IPS DF 19.7 (cell line): Measurements from ENCODE around the gene NR2F1.

Source experiments
- DNase-seq: peaks from one replicate; pipeline ENCODE4 v3.0.0-alpha.2; 2013; ENCODE audit warnings: low read depth, low spot score

The NR2F1 gene

GRCh38 chr5:93577854-93578812 lies 4.9 kb upstream of the NR2F1 start:
- no peak for DNase-seq

DNA sequence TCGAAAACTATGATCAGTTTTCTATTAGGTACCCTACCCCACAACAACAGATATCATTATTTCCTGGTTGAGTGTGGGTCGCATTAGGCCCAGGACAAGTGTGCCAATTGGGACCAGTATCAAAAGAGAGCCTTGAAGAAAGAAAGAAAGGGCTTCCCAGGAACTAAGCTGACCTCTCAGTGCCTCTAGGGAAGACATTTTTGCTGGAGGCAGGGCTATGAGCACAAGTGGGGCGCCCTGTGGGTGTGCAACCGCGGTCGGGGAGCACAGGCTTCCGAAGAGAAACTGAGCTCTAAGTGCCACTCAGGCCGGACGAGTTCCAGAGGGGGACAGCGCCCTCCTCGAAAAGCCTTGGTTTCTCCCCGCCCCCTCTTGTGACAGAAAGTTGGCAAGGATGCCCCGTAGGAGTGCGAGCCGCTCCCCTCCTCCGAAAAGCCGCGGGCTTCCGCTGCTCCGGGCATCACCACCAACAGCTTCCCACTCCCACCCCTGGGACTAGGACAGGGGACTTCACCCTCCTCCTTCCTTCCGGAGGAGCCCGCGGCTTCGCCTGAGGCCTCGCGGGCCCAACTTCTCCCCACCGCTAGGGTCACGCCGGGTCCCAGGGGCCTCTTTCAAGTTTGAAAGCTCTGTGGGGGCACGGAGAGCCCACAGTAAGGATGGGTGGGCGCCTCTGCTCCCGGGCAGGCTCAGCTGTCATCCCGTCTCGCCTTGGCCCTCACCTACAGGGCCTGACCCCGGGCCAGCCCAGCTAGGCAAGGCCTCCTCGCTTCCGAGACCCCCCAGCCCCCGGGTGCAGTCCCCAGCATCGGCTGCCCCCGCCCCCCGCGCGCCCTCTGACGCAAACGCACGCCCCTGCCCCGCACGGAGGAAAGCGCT lies 4.0 kb upstream of the NR2F1 start:
- no peak for DNase-seq

DNA sequence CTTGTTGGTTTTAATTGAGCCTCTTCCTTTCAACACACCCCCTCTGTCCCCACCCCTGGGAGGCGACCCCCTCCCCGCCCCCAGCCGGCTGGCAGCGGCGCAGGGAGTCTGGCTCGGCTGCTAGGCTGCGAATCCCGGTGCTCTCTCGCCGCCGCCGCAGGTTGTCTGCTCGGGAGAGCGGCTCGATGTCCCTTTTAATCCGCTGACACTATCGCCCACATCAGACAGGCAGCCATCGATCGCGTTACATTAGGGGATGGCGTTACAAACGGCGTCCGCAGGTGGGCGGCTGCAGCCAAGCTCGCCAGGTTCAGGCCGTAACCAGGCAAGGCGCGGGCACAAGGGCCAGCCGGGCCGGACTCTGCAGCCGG lies 3.3 kb upstream of the NR2F1 start:
- no peak for DNase-seq

- no peak for DNase-seq
These were observed 2.7 kb upstream of the NR2F1 start for GRCh38 chr5:93580063-93580926.

DNA sequence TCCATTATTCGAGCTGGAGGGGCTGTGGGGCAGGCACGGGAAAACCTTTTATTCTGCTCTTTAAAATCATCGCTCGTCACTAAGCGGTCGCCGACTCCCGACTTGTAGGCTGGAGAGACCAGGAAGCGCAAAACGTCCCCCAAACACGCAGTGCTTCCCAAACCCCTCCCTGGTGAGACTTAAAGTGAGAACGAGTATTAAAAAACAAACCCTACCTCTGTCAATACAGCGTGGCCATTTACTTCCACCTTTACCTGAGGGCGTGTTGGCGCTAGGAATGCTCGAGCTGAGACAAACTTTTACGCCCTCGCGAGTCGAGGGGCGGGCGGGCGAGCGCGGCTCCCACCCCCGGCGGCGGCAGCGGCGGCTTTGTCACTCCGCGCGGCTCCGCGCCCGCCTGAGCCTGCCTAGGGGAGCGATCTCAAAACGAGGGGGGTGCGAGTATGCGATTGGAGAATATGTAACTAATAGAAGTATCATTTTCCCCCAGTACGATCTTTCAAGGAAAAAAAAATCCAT lies 2.0 kb upstream of the NR2F1 start, which contains the start of gene NR2F1-AS1:
Gene NR2F1-AS1, minus strand, starts transcription at position 293 of the 519 bp plus-strand sequence.
- no peak for DNase-seq

DNA sequence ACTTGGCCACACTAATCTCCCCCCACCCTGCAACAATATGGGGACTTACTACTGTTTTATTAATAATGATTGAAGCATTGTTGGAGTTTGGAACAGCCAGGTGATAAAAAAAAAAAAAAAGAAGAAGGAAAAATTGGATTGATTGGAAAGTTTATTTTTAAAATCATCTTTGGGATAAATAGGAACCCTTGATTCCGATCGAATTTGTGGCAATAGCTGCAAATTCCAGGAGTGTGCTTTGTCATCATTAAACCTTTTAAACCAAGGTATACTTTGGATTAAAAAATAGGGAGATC lies 907 bp upstream of the NR2F1 start:
- DNase-seq = no peak

GRCh38 chr5:93583439-93583767 lies 381 bp downstream of the NR2F1 start:
- DNase-seq = no peak

GRCh38 chr5:93583768-93584595 lies 960 bp downstream of the NR2F1 start:
- no peak for DNase-seq

DNA sequence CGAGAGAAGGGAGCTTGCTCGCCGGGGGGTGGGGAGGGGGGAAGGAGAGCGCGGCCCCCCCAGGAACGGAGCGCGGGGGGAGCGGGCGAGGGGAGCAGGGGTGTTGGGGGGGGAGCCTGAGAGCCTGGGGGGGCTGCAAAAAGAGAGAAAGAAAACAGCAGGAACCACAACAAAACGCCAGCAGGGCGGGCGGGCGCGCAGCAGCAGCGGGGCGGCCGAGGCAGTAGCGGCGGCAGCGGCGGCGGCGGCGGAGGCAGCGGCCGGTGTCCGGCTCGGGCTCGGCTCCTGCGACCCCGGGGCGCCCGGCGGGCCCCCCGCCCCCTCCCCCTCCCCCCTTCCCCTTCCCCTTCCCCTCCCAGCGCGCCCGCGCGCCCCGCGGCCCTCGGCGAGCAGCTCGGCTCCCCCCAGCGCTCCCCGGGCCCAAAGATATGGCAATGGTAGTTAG lies 1.6 kb downstream of the NR2F1 start:
- DNase-seq = no peak

- no peak for DNase-seq
These were observed 2.2 kb downstream of the NR2F1 start for GRCh38 chr5:93585041-93585766.

GRCh38 chr5:93585767-93586385 lies 2.9 kb downstream of the NR2F1 start:
- DNase-seq = no peak

- DNase-seq = no peak
These were observed 3.9 kb downstream of the NR2F1 start for GRCh38 chr5:93586736-93587596.

GRCh38 chr5:93587597-93588351 lies 4.8 kb downstream of the NR2F1 start:
- DNase-seq = no peak

GRCh38 chr5:93588352-93589151 lies 5.5 kb downstream of the NR2F1 start:
- no peak for DNase-seq

DNA sequence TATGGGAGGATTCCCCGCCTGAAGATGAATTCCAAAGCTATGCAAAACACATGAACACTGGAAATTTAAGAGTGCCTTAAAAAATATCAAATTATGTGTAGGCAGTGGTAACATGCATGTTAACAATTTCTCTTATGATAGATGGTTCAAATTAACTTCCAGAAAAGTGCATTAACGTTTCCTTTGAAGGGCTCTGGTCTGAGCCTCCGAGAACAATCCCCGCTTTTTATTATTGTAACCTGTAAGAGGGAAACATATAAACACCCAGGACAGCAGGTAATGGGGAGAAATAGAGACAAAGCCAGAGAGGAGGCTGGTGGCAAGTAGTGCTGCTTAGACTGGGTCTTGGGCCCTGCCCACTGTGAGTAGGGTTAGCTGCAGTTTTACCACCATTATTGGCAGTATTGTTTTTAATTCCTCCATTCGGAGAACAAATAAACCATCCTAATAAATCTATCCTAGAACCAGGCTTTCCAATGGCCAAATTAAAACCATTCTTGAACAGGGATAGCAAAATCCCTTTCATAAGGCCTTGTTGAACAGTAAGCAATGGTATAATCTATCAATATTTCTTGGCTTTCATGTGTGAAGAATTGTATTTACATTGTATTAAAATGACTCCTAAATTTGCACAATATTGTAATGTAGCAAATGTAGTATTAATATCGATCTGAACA lies 6.3 kb downstream of the NR2F1 start:
- DNase-seq = no peak

GRCh38 chr5:93589829-93590215 lies 6.8 kb downstream of the NR2F1 start:
- DNase-seq = no peak
